ENCODE measurements around the gene COX10.

Gene COX10

DNA sequence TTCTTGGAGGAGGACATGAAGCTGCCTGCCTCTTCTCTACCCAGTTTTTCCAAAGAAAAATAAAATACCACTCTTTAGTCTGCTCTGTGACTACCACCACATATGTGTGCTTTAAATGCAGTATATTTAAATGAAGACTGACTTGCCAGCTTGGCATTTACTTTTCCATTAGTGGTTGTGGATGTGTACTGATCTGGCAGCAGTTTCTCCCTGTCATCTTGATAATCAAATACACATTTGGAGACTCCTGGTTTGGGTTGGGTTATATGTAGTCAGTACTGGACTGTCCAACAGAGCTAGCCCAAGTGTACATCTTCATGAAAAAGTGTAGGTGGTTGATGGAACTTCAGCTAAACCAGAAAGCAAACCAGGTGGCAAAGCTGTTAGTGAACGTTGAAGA lies 19.9 kb downstream of the COX10 start:
- no peak overlapping the region for H3K4me3 ChIP-seq
- TF ChIP-seq, protein P1, sequence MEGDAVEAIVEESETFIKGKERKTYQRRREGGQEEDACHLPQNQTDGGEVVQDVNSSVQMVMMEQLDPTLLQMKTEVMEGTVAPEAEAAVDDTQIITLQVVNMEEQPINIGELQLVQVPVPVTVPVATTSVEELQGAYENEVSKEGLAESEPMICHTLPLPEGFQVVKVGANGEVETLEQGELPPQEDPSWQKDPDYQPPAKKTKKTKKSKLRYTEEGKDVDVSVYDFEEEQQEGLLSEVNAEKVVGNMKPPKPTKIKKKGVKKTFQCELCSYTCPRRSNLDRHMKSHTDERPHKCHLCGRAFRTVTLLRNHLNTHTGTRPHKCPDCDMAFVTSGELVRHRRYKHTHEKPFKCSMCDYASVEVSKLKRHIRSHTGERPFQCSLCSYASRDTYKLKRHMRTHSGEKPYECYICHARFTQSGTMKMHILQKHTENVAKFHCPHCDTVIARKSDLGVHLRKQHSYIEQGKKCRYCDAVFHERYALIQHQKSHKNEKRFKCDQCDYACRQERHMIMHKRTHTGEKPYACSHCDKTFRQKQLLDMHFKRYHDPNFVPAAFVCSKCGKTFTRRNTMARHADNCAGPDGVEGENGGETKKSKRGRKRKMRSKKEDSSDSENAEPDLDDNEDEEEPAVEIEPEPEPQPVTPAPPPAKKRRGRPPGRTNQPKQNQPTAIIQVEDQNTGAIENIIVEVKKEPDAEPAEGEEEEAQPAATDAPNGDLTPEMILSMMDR (IDR thresholded peaks at IDR 0.05), result no peak
- DNase-seq (ENCODE audit: low spot score), result no peak
- H3K27ac ChIP-seq, result no peak overlapping the region

- TF ChIP-seq, protein P1 (IDR thresholded peaks at IDR 0.05), result no peak
- no peak for DNase-seq (ENCODE audit: low spot score)
- Histone ChIP-seq H3K27ac (no peak overlapping the region), H3K4me3 (no peak overlapping the region)
Measured at GRCh38 chr17:14091367-14091766, 22.1 kb downstream of the COX10 start.

GRCh38 chr17:14092808-14093207 lies 23.5 kb downstream of the COX10 start:
- TF ChIP-seq, protein P1 (IDR thresholded peaks at IDR 0.05), result no peak
- DNase-seq (ENCODE audit: low spot score), result no peak
- H3K27ac ChIP-seq, result no peak overlapping the region
- no peak overlapping the region for H3K4me3 ChIP-seq

DNA sequence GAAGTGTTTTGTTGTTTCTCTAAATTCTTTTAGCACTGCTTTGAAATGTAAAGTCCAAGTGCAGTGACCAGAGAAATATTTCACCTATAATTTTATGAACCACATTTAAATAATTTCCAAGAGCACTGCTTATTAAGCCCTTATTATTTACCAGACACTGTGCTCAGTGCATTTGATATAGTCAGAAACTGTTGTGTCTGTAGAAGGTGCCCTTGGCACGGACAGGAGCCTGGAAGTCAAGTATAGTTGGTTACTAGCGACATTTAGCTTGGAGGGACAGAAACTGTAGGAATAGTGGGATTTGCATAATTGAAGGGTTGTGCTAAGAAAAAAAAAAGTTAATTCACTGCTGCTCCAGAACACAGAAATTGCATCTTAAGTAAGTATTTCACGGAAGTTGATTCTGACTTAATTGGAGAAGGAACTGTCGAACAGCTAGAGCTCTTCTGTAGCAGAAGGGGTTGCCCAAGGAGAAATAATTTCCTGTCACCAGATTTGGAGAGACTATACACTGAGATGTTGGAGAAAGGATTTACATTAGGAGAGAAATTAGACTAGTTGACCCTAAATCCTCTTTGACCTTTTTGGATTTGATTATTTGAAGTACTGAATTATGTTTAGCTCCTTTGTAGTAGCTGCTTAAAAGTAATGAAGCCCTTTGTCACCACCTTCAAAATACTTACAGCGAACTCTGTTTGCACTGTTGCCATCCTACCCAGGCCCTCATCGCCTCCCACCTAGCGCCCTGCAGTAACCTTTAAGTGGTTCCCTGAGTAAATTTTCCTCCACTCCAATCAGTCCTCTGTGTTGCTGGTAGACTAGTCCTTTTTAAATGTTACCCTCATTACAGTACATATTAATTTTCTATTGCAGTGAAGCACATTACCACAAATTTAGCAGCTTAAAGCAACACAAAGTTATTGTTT lies 25.6 kb downstream of the COX10 start:
- H3K27ac ChIP-seq, result no peak overlapping the region
- no peak for DNase-seq (ENCODE audit: low spot score)

GRCh38 chr17:14095631-14096030 lies 26.3 kb downstream of the COX10 start:
- Histone ChIP-seq H3K4me3 (no peak overlapping the region), H3K27ac (no peak overlapping the region)
- TF ChIP-seq, protein P1 (IDR thresholded peaks at IDR 0.05), result no peak
- no peak for DNase-seq (ENCODE audit: low spot score)

More for the DNA sequence above, 25.6 kb downstream of the COX10 start:
- no peak overlapping the region for H3K4me3 ChIP-seq
- TF ChIP-seq, protein P1 (IDR thresholded peaks at IDR 0.05), result no peak

GRCh38 chr17:14098246-14098645 lies 28.9 kb downstream of the COX10 start:
- TF ChIP-seq, protein P1 (IDR thresholded peaks at IDR 0.05), result no peak
- no peak overlapping the region for H3K27ac ChIP-seq
- DNase-seq (ENCODE audit: low spot score), result no peak
- no peak overlapping the region for H3K4me3 ChIP-seq

- no peak overlapping the region for H3K4me3 ChIP-seq
- no peak overlapping the region for H3K27ac ChIP-seq
- TF ChIP-seq, protein P1 (IDR thresholded peaks at IDR 0.05), result no peak
- DNase-seq (ENCODE audit: low spot score), result no peak
Measured at GRCh38 chr17:14101976-14102375, 32.7 kb downstream of the COX10 start.
